ENCODE results near the gene ANKRD33B.

Gene ANKRD33B

DNA sequence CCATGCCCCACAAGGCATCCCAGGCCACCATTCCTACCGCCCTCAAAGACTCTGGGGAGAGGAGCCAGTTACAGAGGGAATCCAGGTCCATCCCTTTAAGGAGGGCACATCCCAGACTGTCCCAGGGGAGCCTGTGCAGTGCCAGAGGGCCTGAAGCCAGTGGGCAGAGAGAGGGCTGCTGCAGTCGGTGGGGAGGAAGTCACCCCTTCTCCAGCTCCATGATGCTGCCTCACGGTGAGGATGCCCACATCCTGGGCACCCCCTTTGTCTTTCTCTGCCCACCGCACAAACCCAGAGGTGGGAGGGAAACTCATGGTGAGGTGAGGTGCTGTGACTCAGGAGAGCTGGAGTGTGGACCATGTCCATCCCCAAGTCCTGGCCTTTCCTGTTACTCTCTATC, 26.2 kb upstream of the ANKRD33B start:
- Histone ChIP-seq H3K27me3 (ENCODE audit: insufficient read depth, insufficient read length) (no peaks in the 10 kb centered on the region), H3K9ac (ENCODE audit: insufficient read length, low read depth) (no peak overlapping the region), H3K36me3 (ENCODE audit: insufficient read depth, insufficient read length, low read length) (no peaks in the 10 kb centered on the region), H3K4me3 (ENCODE audit: insufficient read length, low read depth) (no peak overlapping the region), H3K9me3 (ENCODE audit: insufficient read depth, low read length) (no peaks in the 10 kb centered on the region), H3K4me1 (ENCODE audit: insufficient read depth, insufficient read length) (peaks cover 16% of the 10 kb centered on the region)
- no peak for TF ChIP-seq SUZ12 (IDR thresholded peaks at IDR 0.05; ENCODE audit: extremely low read depth, insufficient read depth, insufficient read length)
- no peak for TF ChIP-seq ZNF274 (IDR thresholded peaks at IDR 0.05; ENCODE audit: low read depth, low read length)
- TF ChIP-seq YY1 (IDR thresholded peaks at IDR 0.05; ENCODE audit: insufficient read depth, insufficient read length), result no peak
- no peak for DNase-seq (ENCODE audit: low read depth, low spot score)

DNA sequence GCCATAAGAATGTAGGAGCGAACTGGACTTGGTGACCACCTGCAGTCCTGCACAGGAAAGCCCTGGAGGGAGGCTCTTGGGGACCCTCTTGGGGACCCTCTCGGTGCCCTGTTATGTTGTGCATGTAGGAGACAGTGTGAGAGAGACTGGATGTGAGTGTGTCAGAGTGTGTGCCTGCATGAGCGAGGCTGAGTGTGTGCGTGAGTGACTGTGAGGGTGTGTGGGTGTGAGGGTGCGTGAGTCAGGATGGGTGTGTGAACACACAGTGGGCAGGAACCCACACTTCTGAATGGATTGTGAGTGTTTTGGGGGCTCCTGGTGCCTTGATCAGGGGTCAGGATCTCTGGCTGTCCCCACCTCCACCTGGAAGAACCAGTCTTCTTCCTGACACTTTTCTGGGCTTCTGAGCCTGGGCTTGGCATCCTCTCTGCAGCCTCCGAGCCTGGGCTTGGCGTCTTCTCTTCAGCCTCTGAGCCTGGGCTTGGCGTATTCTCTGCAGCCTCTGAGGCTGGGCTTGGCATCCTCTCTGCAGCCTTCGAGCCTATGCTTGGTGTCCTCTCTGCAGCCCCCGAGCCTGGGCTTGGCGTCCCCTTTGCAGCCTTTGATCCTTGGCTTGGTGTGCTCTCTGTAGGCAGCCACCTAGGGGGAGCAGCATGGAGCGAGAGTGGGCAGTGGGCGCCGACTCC, 25.6 kb upstream of the ANKRD33B start:
- Histone ChIP-seq H3K27me3 (ENCODE audit: insufficient read depth, insufficient read length) (no peaks in the 10 kb centered on the region), H3K4me3 (ENCODE audit: insufficient read length, low read depth) (no peak overlapping the region), H3K36me3 (ENCODE audit: insufficient read depth, insufficient read length, low read length) (no peaks in the 10 kb centered on the region), H3K4me1 (ENCODE audit: insufficient read depth, insufficient read length) (peaks cover 16% of the 10 kb centered on the region), H3K9ac (ENCODE audit: insufficient read length, low read depth) (no peak overlapping the region), H3K9me3 (ENCODE audit: insufficient read depth, low read length) (no peaks in the 10 kb centered on the region)
- TF ChIP-seq YY1 (IDR thresholded peaks at IDR 0.05; ENCODE audit: insufficient read depth, insufficient read length), result no peak
- TF ChIP-seq SUZ12 (IDR thresholded peaks at IDR 0.05; ENCODE audit: extremely low read depth, insufficient read depth, insufficient read length), result no peak
- no peak for TF ChIP-seq ZNF274 (IDR thresholded peaks at IDR 0.05; ENCODE audit: low read depth, low read length)
- no peak for DNase-seq (ENCODE audit: low read depth, low spot score)

DNA sequence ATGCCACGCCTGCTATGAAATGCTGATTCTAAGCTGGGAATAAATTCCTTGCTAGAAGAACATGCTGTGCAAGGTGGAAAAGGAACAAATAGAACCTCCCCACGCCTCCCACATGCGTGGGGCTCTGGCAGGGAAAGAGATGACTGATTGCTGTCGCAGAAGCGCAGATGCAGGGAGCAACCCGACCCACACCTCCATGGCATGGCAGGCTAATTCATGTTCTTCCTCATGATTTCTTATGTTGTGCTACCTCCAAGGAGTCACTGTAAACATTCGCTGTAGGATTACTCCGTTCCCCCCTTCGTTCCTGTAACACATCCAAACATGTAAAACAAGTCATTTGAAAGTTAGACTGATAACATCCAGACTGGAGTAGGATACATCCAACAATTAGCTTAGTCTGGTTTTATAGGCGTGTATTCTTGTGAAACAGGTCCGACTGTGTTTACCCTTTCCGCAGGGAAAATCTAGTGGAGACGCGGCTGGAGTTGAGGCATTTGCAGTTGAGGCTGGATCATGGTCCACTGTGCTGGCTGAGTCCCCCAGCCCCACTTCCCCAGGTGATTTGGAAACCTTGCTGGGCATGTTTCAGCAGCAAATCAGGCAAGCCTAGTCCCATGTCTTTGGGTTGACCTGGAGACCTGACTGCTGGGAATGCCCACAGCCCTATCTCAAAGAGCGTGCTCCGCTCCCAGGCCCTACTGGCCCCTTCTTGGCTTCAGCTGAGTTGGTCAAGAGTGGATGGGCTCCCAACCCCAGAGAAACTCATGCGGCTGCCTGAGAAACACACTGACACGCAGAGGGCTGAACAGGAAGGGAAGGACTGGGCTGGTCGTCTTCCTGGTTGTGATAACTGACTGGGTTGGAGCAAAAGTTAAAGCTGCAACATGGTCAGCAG, 24.8 kb upstream of the ANKRD33B start:
- Histone ChIP-seq H3K36me3 (ENCODE audit: insufficient read depth, insufficient read length, low read length) (no peaks in the 10 kb centered on the region), H3K27me3 (ENCODE audit: insufficient read depth, insufficient read length) (no peaks in the 10 kb centered on the region), H3K4me3 (ENCODE audit: insufficient read length, low read depth) (no peak overlapping the region), H3K9me3 (ENCODE audit: insufficient read depth, low read length) (no peaks in the 10 kb centered on the region), H3K9ac (ENCODE audit: insufficient read length, low read depth) (no peak overlapping the region), H3K4me1 (ENCODE audit: insufficient read depth, insufficient read length) (peaks cover 12% of the 10 kb centered on the region)
- TF ChIP-seq SUZ12 (IDR thresholded peaks at IDR 0.05; ENCODE audit: extremely low read depth, insufficient read depth, insufficient read length) (no peak), ZNF274 (IDR thresholded peaks at IDR 0.05; ENCODE audit: low read depth, low read length) (no peak), YY1 (IDR thresholded peaks at IDR 0.05; ENCODE audit: insufficient read depth, insufficient read length) (no peak)
- DNase-seq (ENCODE audit: low read depth, low spot score), result no peak

DNA sequence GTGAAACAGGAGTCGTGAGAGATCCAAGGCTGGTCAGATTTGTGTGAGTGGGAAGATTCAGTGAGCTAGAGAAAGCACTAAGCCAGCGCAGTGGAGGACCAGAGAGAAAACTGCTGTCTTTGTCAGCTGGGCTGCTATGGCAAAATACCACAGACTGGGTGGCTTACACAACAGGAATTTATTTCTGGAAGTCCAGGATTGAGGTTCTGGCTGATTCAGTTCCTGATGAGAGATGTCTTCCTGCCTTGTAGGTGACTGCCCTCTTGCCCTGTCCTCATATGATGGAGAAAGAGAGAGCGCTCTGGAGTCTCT, 24.2 kb upstream of the ANKRD33B start:
- no peaks in the 10 kb centered on the region for H3K9me3 ChIP-seq (ENCODE audit: insufficient read depth, low read length)
- H3K4me1 ChIP-seq (ENCODE audit: insufficient read depth, insufficient read length), result peaks cover 10% of the 10 kb centered on the region
- no peak for DNase-seq (ENCODE audit: low read depth, low spot score)
- no peak overlapping the region for H3K9ac ChIP-seq (ENCODE audit: insufficient read length, low read depth)
- no peaks in the 10 kb centered on the region for H3K27me3 ChIP-seq (ENCODE audit: insufficient read depth, insufficient read length)
- TF ChIP-seq YY1 (IDR thresholded peaks at IDR 0.05; ENCODE audit: insufficient read depth, insufficient read length) (no peak), SUZ12 (IDR thresholded peaks at IDR 0.05; ENCODE audit: extremely low read depth, insufficient read depth, insufficient read length) (no peak), ZNF274 (IDR thresholded peaks at IDR 0.05; ENCODE audit: low read depth, low read length) (no peak)
- H3K36me3 ChIP-seq (ENCODE audit: insufficient read depth, insufficient read length, low read length), result no peaks in the 10 kb centered on the region
- no peak overlapping the region for H3K4me3 ChIP-seq (ENCODE audit: insufficient read length, low read depth)

DNA sequence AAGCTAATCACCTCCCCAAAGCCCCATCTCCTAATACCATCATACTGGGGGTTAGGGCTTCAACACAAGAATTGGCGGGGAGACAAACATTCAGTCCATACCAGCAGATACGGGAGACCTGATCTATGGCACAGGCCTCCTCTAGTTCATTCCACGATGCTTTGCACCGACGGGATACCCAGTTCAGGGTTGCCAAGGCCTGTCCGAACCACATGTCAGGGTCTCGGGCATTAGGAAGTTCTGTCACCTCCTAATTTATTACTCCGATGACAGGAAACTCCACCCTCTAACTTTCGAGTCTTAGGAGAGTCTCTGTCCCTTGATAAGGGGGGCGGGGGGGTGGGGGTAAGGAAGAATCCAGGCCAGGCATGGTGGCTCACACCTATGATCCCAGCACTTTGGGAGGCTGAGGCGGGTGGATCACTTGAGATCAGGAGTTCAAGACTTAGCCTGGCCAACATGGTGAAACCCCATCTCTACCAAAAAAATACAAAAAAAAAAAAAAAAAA, 23.8 kb upstream of the ANKRD33B start:
- Histone ChIP-seq H3K9me3 (ENCODE audit: insufficient read depth, low read length) (no peaks in the 10 kb centered on the region), H3K4me1 (ENCODE audit: insufficient read depth, insufficient read length) (peaks cover 9% of the 10 kb centered on the region), H3K4me3 (ENCODE audit: insufficient read length, low read depth) (no peak overlapping the region), H3K9ac (ENCODE audit: insufficient read length, low read depth) (no peak overlapping the region), H3K27me3 (ENCODE audit: insufficient read depth, insufficient read length) (no peaks in the 10 kb centered on the region), H3K36me3 (ENCODE audit: insufficient read depth, insufficient read length, low read length) (no peaks in the 10 kb centered on the region)
- no peak for DNase-seq (ENCODE audit: low read depth, low spot score)
- TF ChIP-seq ZNF274 (IDR thresholded peaks at IDR 0.05; ENCODE audit: low read depth, low read length) (no peak), YY1 (IDR thresholded peaks at IDR 0.05; ENCODE audit: insufficient read depth, insufficient read length) (no peak), SUZ12 (IDR thresholded peaks at IDR 0.05; ENCODE audit: extremely low read depth, insufficient read depth, insufficient read length) (no peak)

DNA sequence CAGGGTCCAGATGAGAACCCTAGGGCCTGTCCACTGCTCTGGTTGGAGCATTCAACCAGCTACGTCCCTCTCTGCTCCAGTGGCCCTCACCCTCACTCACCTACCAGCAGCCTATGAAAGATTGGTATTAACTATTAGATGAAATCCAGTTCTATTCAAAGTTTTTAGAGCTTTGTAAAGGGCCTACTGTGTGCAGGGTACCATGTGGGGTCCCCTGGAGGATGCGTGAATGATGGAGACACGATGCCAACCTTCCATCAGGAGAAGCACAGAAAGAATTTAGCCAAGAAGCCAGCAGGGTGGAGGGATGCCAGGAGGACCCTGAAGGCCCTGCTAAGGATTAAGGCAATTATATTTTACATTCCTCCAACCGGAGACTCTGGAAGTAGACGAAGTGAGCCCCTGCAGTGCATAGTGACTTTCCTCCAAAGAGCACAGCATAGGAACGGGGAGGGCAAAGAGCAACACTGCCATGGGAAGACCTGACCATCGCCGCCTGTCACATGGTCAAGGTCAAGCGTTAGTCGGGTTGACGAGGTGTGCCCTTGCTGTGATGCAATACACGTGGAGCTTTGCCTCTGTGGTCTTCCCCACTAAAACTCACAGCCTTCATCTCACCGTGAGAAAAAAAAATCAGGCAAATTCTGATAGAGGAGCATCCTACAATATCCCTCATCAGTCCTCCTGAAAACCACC, 22.8 kb upstream of the ANKRD33B start:
- Histone ChIP-seq H3K4me1 (ENCODE audit: insufficient read depth, insufficient read length) (peaks cover 7% of the 10 kb centered on the region), H3K4me3 (ENCODE audit: insufficient read length, low read depth) (no peak overlapping the region), H3K36me3 (ENCODE audit: insufficient read depth, insufficient read length, low read length) (no peaks in the 10 kb centered on the region), H3K9me3 (ENCODE audit: insufficient read depth, low read length) (no peaks in the 10 kb centered on the region), H3K9ac (ENCODE audit: insufficient read length, low read depth) (no peak overlapping the region), H3K27me3 (ENCODE audit: insufficient read depth, insufficient read length) (no peaks in the 10 kb centered on the region)
- no peak for TF ChIP-seq SUZ12 (IDR thresholded peaks at IDR 0.05; ENCODE audit: extremely low read depth, insufficient read depth, insufficient read length)
- no peak for TF ChIP-seq YY1 (IDR thresholded peaks at IDR 0.05; ENCODE audit: insufficient read depth, insufficient read length)
- TF ChIP-seq ZNF274 (IDR thresholded peaks at IDR 0.05; ENCODE audit: low read depth, low read length), result no peak
- no peak for DNase-seq (ENCODE audit: low read depth, low spot score)

Measured in NT2/D1 (cell line).